ENCODE results near the gene TLE3. TPM values are rescaled to one million over a fixed set of nuclear protein-coding genes. Genes with fewer than 3 reads are reported as not detected.

Gene TLE3
- total and polyA plus RNA-seq, 2 of the 13 experiments (the other 11 are each of a cell fraction or from before 2014, with no cell fraction given): 11.9 to 13.8 TPM

DNA sequence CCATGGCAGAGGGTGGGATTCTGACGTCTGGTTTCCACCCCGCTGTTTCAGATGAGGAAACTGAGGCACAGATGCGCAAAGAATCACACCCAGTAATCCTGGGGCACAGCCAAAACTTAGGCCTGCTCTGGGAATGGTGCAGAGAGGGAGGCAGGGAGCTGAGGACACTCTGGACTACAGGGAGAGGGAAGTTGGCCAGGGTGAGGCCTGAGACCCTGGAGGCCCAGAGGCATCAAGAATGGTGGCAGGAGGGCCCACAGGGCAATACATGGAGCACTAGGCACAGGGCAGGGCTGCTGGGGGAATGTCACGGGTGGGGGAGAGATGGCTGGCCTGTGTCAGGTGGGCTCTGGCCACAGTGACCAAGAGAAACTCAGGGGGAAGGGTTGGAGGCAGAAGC, 63.6 kb downstream of the TLE3 start:
- Histone ChIP-seq H3K9me3 (ENCODE audit: low read length) (no peaks in the 10 kb centered on the region), H3K4me2 (ENCODE audit: low read depth, low read length) (no peak overlapping the region), H3K9ac (ENCODE audit: insufficient read depth, low read depth, low read length) (no peak overlapping the region), H3K27me3 (ENCODE audit: control insufficient read depth in 1 of 2, insufficient read depth in 2 of 2, low read length in 2 of 2) (peaks cover 7 to 68% of the 10 kb centered on the region in 2 experiments), H3K4me1 (ENCODE audit: insufficient read depth, low read length) (no peaks in the 10 kb centered on the region), H2AFZ (ENCODE audit: low read length) (no peak overlapping the region), H4K20me1 (ENCODE audit: insufficient read depth, low read length) (peaks cover 4% of the 10 kb centered on the region; the same call in 1 of the 2 replicates), H3K27ac (ENCODE audit: extremely low read length, insufficient read depth, low read length) (no peak overlapping the region), H3K79me2 (ENCODE audit: insufficient read depth, low read length) (no peaks in the 10 kb centered on the region), H3K36me3 (replicated peaks in 1 of 2; ENCODE audit: control insufficient read depth in 1 of 2, insufficient read depth in 2 of 2, low read length in 2 of 2) (no peaks in the 10 kb centered on the region), H3K4me3 (replicated peaks in 1 of 3; ENCODE audit: insufficient read depth in 1 of 3, low read depth in 2 of 3, low read length in 3 of 3) (no peak overlapping the region)
- in situ Hi-C loops (cut with HindIII; ENCODE audit: extremely low pct_ligation_motif_present, low pct_unique_long_range_greater_than_20kb) (no loop called here), intact Hi-C loops (cut with micrococcal nuclease; ENCODE audit: unreplicated experiment) (no loop called here)
- BruUV-seq (replicated peaks): no TSS peak
- ChIA-PET POLR2A (no interaction called here), CTCF (ENCODE audit: low intra/inter-chr PET ratio, low total read pairs) (no interaction called here)
- ATAC-seq (no peak), DNase-seq (ENCODE audit: low spot score) (no peak), FAIRE-seq (no peak)
- 6% methylated on average over 2 of the region's 4 CpGs for WGBS (ENCODE audit: low lambda C conversion rate)
- TF ChIP-seq, protein P1, sequence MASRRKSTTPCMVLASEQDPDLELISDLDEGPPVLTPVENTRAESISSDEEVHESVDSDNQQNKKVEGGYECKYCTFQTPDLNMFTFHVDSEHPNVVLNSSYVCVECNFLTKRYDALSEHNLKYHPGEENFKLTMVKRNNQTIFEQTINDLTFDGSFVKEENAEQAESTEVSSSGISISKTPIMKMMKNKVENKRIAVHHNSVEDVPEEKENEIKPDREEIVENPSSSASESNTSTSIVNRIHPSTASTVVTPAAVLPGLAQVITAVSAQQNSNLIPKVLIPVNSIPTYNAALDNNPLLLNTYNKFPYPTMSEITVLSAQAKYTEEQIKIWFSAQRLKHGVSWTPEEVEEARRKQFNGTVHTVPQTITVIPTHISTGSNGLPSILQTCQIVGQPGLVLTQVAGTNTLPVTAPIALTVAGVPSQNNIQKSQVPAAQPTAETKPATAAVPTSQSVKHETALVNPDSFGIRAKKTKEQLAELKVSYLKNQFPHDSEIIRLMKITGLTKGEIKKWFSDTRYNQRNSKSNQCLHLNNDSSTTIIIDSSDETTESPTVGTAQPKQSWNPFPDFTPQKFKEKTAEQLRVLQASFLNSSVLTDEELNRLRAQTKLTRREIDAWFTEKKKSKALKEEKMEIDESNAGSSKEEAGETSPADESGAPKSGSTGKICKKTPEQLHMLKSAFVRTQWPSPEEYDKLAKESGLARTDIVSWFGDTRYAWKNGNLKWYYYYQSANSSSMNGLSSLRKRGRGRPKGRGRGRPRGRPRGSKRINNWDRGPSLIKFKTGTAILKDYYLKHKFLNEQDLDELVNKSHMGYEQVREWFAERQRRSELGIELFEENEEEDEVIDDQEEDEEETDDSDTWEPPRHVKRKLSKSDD (CRISPR knock-in tag; IDR thresholded peaks at IDR 0.05; ENCODE audit: low read depth): no peak
- TF ChIP-seq ATF1 (CRISPR knock-in tag; IDR thresholded peaks at IDR 0.05) (no peak), ZNF501 (CRISPR knock-in tag; IDR thresholded peaks at IDR 0.05) (no peak), ZC3H4 (CRISPR knock-in tag; IDR thresholded peaks at IDR 0.05; ENCODE audit: borderline replicate concordance) (no peak), ZFP90 (CRISPR knock-in tag; IDR thresholded peaks at IDR 0.05; ENCODE audit: borderline replicate concordance) (no peak), ZNF24 (IDR thresholded peaks at IDR 0.05) (no peak), SMYD3 (CRISPR knock-in tag; IDR thresholded peaks at IDR 0.05) (no peak), ZBTB38 (CRISPR knock-in tag; IDR thresholded peaks at IDR 0.05) (no peak), CAMTA2 (CRISPR knock-in tag; IDR thresholded peaks at IDR 0.05; ENCODE audit: borderline replicate concordance) (no peak), ARHGAP35 (CRISPR knock-in tag; IDR thresholded peaks at IDR 0.05; ENCODE audit: borderline replicate concordance) (no peak), JUND (CRISPR knock-in tag; IDR thresholded peaks at IDR 0.05) (no peak)
- TF ChIP-seq, protein P2, sequence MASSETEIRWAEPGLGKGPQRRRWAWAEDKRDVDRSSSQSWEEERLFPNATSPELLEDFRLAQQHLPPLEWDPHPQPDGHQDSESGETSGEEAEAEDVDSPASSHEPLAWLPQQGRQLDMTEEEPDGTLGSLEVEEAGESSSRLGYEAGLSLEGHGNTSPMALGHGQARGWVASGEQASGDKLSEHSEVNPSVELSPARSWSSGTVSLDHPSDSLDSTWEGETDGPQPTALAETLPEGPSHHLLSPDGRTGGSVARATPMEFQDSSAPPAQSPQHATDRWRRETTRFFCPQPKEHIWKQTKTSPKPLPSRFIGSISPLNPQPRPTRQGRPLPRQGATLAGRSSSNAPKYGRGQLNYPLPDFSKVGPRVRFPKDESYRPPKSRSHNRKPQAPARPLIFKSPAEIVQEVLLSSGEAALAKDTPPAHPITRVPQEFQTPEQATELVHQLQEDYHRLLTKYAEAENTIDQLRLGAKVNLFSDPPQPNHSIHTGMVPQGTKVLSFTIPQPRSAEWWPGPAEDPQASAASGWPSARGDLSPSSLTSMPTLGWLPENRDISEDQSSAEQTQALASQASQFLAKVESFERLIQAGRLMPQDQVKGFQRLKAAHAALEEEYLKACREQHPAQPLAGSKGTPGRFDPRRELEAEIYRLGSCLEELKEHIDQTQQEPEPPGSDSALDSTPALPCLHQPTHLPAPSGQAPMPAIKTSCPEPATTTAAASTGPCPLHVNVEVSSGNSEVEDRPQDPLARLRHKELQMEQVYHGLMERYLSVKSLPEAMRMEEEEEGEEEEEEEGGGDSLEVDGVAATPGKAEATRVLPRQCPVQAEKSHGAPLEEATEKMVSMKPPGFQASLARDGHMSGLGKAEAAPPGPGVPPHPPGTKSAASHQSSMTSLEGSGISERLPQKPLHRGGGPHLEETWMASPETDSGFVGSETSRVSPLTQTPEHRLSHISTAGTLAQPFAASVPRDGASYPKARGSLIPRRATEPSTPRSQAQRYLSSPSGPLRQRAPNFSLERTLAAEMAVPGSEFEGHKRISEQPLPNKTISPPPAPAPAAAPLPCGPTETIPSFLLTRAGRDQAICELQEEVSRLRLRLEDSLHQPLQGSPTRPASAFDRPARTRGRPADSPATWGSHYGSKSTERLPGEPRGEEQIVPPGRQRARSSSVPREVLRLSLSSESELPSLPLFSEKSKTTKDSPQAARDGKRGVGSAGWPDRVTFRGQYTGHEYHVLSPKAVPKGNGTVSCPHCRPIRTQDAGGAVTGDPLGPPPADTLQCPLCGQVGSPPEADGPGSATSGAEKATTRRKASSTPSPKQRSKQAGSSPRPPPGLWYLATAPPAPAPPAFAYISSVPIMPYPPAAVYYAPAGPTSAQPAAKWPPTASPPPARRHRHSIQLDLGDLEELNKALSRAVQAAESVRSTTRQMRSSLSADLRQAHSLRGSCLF (CRISPR knock-in tag; IDR thresholded peaks at IDR 0.05; ENCODE audit: borderline replicate concordance): no peak
- TF ChIP-seq, protein P3, sequence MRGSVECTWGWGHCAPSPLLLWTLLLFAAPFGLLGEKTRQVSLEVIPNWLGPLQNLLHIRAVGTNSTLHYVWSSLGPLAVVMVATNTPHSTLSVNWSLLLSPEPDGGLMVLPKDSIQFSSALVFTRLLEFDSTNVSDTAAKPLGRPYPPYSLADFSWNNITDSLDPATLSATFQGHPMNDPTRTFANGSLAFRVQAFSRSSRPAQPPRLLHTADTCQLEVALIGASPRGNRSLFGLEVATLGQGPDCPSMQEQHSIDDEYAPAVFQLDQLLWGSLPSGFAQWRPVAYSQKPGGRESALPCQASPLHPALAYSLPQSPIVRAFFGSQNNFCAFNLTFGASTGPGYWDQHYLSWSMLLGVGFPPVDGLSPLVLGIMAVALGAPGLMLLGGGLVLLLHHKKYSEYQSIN (CRISPR knock-in tag; IDR thresholded peaks at IDR 0.05; ENCODE audit: borderline replicate concordance): no peak
- TF ChIP-seq, protein P4, sequence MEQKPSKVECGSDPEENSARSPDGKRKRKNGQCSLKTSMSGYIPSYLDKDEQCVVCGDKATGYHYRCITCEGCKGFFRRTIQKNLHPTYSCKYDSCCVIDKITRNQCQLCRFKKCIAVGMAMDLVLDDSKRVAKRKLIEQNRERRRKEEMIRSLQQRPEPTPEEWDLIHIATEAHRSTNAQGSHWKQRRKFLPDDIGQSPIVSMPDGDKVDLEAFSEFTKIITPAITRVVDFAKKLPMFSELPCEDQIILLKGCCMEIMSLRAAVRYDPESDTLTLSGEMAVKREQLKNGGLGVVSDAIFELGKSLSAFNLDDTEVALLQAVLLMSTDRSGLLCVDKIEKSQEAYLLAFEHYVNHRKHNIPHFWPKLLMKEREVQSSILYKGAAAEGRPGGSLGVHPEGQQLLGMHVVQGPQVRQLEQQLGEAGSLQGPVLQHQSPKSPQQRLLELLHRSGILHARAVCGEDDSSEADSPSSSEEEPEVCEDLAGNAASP (CRISPR knock-in tag; IDR thresholded peaks at IDR 0.05; ENCODE audit: borderline replicate concordance): no peak
